HepG2 (cell line): ENCODE measurements around the gene TBL3. TPM values are rescaled to one million over a fixed set of nuclear protein-coding genes. Genes with fewer than 3 reads are reported as not detected.

Experiments
- BCL6 ChIP-seq: IDR thresholded peaks from 2 replicates; pipeline ENCODE4 v1.6.1; 2016; ENCODE audit warnings: missing genetic modification reagents, missing compliant biosample characterization
- DMAP1 ChIP-seq: IDR thresholded peaks from 2 replicates; pipeline ENCODE4 v1.6.1; 2016
- HOXA7 ChIP-seq: sonication (generic); formaldehyde crosslinking; IDR thresholded peaks from 2 replicates; pipeline ENCODE4 v1.8.1; 2022; ENCODE audit warnings: mild to moderate bottlenecking, missing genetic modification reagents, moderate library complexity
- JDP2 ChIP-seq: sonication (generic); formaldehyde crosslinking; IDR thresholded peaks from 2 replicates; pipeline ENCODE4 v1.8.1; 2022; ENCODE audit warnings: missing genetic modification reagents, borderline replicate concordance
- MTA3 ChIP-seq: sonication (generic); formaldehyde crosslinking; IDR thresholded peaks from 2 replicates; pipeline ENCODE4 v1.4.0; 2020; ENCODE audit warnings: missing genetic modification reagents
- SYNCRIP ChIP-seq: fragments of 200-400 bp; formaldehyde crosslinking; IDR thresholded peaks from 2 replicates; pipeline ENCODE4 v1.6.1; 2018; ENCODE audit warnings: mild to moderate bottlenecking, low read depth, low read length; ENCODE audit not compliant: insufficient read depth
- TARDBP ChIP-seq: sonication (generic); formaldehyde crosslinking; IDR thresholded peaks from 2 replicates; pipeline ENCODE4 v1.8.0; 2022; ENCODE audit warnings: mild to moderate bottlenecking, missing genetic modification reagents
- U2AF1 ChIP-seq: fragments of 200-400 bp; formaldehyde crosslinking; optimal IDR thresholded peaks from 2 replicates; pipeline ENCODE3; 2017; ENCODE audit warnings: mild to moderate bottlenecking, low read depth, low read length
- ZBTB7A ChIP-seq: sonication (generic); formaldehyde crosslinking; IDR thresholded peaks from 2 replicates; pipeline ENCODE4 v1.8.0; 2022; ENCODE audit warnings: mild to moderate bottlenecking, missing genetic modification reagents
- ZMYM3 ChIP-seq: sonication (generic); formaldehyde crosslinking; IDR thresholded peaks from 2 replicates; pipeline ENCODE4 v1.5.1; 2020; ENCODE audit warnings: mild to moderate bottlenecking, missing genetic modification reagents
- ZMYM4 ChIP-seq: sonication (generic); formaldehyde crosslinking; IDR thresholded peaks from 2 replicates; pipeline ENCODE4 v1.8.1; 2023; ENCODE audit warnings: mild to moderate bottlenecking, missing genetic modification reagents
- ZNF501 ChIP-seq: sonication (generic); formaldehyde crosslinking; IDR thresholded peaks from 2 replicates; pipeline ENCODE4 v1.5.1; 2020; ENCODE audit warnings: mild to moderate bottlenecking, moderate library complexity, missing genetic modification reagents
- ZNF746 ChIP-seq: sonication (generic); formaldehyde crosslinking; IDR thresholded peaks from 2 replicates; pipeline ENCODE4 v1.8.0; 2022; ENCODE audit warnings: mild to moderate bottlenecking, missing genetic modification reagents
- ZNF850 ChIP-seq: sonication (generic); formaldehyde crosslinking; conservative IDR thresholded peaks from 2 replicates; pipeline ENCODE4 v1.9.0; 2021; ENCODE audit warnings: mild to moderate bottlenecking, missing genetic modification reagents
- polyA plus RNA-seq, 8 experiments: library from polyadenylated mRNA; depleted of rRNA in 3 of 8; stranded (reverse) in 7 of 8; unstranded in 1 of 8; fragments of >200 nt; fragmentation: Illumina TruSeq in 4 of 8; extraction: Trizol in 4 of 8; gene quantifications; 2 replicates each; pipeline versions ENCODE4 v1.2.1 to v1.2.3, GENCODE V29; 2011 to 2016; ENCODE audit warnings: low read depth in 4 of 8, missing spikeins in 1 of 8, mixed read lengths in 1 of 8; ENCODE audit not compliant: insufficient read depth in 1 of 8
- total RNA-seq, 5 experiments: library from RNA; depleted of rRNA; stranded (reverse); fragments of >200 nt; fragmentation: Illumina TruSeq; extraction: Trizol; gene quantifications; 2 replicates each; pipeline ENCODE4 v1.2.3, GENCODE V29; 2016; ENCODE audit warnings: low read depth in 1 of 5
- TF ChIP-seq, protein P1 (sequence below): sonication (generic); formaldehyde crosslinking; IDR thresholded peaks from 2 replicates; pipeline ENCODE4 v1.4.0; 2020; ENCODE audit warnings: missing genetic modification reagents, borderline replicate concordance
- TF ChIP-seq, protein P2 (sequence below): sonication (generic); formaldehyde crosslinking; IDR thresholded peaks from 2 replicates; pipeline ENCODE4 v1.5.0; 2020; ENCODE audit warnings: mild to moderate bottlenecking, missing genetic modification reagents
- TF ChIP-seq, protein P3 (sequence below), 2 experiments: sonication (generic) in 1 of 2; formaldehyde crosslinking in 1 of 2; IDR thresholded peaks; 2 replicates each; pipeline versions ENCODE4 v1.5.1 to v1.6.1; 2011 to 2020; ENCODE audit warnings: borderline replicate concordance in 1 of 2, low read depth in 1 of 2, low read length in 1 of 2, mild to moderate bottlenecking in 1 of 2, missing genetic modification reagents in 1 of 2, moderate library complexity in 1 of 2
- TF ChIP-seq, protein P4 (sequence below): sonication (generic); formaldehyde crosslinking; IDR thresholded peaks from 2 replicates; pipeline ENCODE4 v1.4.0; 2020; ENCODE audit warnings: missing genetic modification reagents
- TF ChIP-seq, protein P5 (sequence below): IDR thresholded peaks from 2 replicates; pipeline ENCODE4 v1.6.1; 2016
- TF ChIP-seq, protein P6 (sequence below): conservative IDR thresholded peaks from 2 replicates; pipeline ENCODE4 v1.6.1; 2018; ENCODE audit warnings: missing genetic modification reagents

TBL3 gene
- total and polyA plus RNA-seq, 2 of the 13 experiments (the other 11 are each of a cell fraction or from before 2014, with no cell fraction given) = 16.8 to 38.0 TPM

DNA sequence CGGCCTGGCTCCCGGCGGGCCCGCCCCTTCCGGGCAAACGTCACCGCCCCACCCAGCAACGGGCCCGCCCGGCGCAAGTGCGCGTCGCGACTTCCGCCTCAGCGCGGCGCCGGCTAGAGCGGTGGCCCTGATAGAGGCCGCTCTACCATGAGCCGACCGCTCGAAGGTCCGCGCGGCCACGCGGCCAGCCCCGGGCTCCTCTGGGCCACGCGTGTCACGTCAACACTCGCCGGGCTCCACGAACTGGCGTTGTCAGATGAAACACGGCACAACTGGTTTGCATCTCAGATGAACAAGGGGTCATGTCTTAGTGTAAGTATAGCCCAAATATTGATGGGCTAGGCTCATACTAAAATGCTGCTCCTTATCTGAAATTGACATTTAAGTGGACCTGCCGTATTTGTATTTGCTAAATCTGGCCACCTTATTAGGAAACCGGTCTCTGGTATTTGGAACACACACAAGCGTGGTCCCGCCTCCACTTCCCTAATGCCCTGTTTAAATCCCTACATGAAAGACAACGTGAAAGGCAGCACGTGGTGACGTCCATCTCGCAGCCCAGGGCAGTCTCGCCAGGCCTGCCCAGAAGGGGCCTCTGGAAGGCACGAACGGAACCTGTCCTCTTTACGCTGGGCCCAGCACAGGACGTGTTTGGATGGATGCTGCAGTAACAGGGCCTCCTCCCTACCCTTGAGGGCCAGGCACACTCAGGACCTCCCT is 38.1 kb downstream of the TBL3 start, which contains the start of gene ZNF598 (continued):
- TF ChIP-seq MTA3 (CRISPR knock-in tag) (no peak), HOXA7 (CRISPR knock-in tag) (no peak), JDP2 (CRISPR knock-in tag) (no peak), ZMYM3 (CRISPR knock-in tag) (peak; percentile 39; the same call in 1 of the 2 replicates), BCL6 (peak; percentile 33; the same call in 1 of the 2 replicates), TARDBP (CRISPR knock-in tag) (peak; percentile 28; the same call in 1 of the 2 replicates), ZBTB7A (CRISPR knock-in tag) (no peak), ZNF746 (CRISPR knock-in tag) (0 out of 2 replicates have a peak, but pooled peaks have one; percentile 43), U2AF1 (peak; percentile 89), ZNF850 (no peak), DMAP1 (CRISPR knock-in tag) (peak; percentile 96), ZMYM4 (CRISPR knock-in tag) (peak; percentile 47), SYNCRIP (no peak), ZNF501 (CRISPR knock-in tag) (peak; percentile 62)
- TF ChIP-seq, protein P1, sequence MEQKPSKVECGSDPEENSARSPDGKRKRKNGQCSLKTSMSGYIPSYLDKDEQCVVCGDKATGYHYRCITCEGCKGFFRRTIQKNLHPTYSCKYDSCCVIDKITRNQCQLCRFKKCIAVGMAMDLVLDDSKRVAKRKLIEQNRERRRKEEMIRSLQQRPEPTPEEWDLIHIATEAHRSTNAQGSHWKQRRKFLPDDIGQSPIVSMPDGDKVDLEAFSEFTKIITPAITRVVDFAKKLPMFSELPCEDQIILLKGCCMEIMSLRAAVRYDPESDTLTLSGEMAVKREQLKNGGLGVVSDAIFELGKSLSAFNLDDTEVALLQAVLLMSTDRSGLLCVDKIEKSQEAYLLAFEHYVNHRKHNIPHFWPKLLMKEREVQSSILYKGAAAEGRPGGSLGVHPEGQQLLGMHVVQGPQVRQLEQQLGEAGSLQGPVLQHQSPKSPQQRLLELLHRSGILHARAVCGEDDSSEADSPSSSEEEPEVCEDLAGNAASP (CRISPR knock-in tag) = no peak
- TF ChIP-seq, protein P2, sequence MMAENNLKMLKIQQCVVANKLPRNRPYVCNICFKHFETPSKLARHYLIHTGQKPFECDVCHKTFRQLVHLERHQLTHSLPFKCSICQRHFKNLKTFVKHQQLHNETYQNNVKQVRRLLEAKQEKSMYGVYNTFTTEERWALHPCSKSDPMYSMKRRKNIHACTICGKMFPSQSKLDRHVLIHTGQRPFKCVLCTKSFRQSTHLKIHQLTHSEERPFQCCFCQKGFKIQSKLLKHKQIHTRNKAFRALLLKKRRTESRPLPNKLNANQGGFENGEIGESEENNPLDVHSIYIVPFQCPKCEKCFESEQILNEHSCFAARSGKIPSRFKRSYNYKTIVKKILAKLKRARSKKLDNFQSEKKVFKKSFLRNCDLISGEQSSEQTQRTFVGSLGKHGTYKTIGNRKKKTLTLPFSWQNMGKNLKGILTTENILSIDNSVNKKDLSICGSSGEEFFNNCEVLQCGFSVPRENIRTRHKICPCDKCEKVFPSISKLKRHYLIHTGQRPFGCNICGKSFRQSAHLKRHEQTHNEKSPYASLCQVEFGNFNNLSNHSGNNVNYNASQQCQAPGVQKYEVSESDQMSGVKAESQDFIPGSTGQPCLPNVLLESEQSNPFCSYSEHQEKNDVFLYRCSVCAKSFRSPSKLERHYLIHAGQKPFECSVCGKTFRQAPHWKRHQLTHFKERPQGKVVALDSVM (CRISPR knock-in tag) = peak; percentile 63
- TF ChIP-seq, protein P3, sequence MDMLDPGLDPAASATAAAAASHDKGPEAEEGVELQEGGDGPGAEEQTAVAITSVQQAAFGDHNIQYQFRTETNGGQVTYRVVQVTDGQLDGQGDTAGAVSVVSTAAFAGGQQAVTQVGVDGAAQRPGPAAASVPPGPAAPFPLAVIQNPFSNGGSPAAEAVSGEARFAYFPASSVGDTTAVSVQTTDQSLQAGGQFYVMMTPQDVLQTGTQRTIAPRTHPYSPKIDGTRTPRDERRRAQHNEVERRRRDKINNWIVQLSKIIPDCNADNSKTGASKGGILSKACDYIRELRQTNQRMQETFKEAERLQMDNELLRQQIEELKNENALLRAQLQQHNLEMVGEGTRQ (IDR thresholded peaks at IDR 0.05; ENCODE audit: low read depth, low read length) = no peak
- TF ChIP-seq, protein P3 (CRISPR knock-in tag; IDR thresholded peaks at IDR 0.05; ENCODE audit: borderline replicate concordance) = no peak
- TF ChIP-seq, protein P4, sequence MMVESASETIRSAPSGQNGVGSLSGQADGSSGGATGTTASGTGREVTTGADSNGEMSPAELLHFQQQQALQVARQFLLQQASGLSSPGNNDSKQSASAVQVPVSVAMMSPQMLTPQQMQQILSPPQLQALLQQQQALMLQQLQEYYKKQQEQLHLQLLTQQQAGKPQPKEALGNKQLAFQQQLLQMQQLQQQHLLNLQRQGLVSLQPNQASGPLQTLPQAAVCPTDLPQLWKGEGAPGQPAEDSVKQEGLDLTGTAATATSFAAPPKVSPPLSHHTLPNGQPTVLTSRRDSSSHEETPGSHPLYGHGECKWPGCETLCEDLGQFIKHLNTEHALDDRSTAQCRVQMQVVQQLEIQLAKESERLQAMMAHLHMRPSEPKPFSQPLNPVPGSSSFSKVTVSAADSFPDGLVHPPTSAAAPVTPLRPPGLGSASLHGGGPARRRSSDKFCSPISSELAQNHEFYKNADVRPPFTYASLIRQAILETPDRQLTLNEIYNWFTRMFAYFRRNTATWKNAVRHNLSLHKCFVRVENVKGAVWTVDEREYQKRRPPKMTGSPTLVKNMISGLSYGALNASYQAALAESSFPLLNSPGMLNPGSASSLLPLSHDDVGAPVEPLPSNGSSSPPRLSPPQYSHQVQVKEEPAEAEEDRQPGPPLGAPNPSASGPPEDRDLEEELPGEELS (CRISPR knock-in tag) = no peak
- TF ChIP-seq, protein P5, sequence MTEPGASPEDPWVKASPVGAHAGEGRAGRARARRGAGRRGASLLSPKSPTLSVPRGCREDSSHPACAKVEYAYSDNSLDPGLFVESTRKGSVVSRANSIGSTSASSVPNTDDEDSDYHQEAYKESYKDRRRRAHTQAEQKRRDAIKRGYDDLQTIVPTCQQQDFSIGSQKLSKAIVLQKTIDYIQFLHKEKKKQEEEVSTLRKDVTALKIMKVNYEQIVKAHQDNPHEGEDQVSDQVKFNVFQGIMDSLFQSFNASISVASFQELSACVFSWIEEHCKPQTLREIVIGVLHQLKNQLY (CRISPR knock-in tag) = peak; percentile 6; the same call in 1 of the 2 replicates
- TF ChIP-seq, protein P6, sequence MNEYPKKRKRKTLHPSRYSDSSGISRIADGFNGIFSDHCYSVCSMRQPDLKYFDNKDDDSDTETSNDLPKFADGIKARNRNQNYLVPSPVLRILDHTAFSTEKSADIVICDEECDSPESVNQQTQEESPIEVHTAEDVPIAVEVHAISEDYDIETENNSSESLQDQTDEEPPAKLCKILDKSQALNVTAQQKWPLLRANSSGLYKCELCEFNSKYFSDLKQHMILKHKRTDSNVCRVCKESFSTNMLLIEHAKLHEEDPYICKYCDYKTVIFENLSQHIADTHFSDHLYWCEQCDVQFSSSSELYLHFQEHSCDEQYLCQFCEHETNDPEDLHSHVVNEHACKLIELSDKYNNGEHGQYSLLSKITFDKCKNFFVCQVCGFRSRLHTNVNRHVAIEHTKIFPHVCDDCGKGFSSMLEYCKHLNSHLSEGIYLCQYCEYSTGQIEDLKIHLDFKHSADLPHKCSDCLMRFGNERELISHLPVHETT (CRISPR knock-in tag) = peak; percentile 94
